Activated T-cell treated with anti-CD3 and anti-CD28 coated beads, Interleukin-2, amount 50 U/mL, for 72 hours (primary cell): ENCODE data around the gene DES. TPM values are rescaled to one million over a fixed set of nuclear protein-coding genes. Genes with fewer than 3 reads are reported as not detected.
A peak's percentile ranks its signal among the peaks of the same experiment; 100 is the strongest.
"Not testable (repeated sequence)": the region's sequence is repeated elsewhere in the genome, so short reads cannot be mapped to it uniquely, and the experiment has no call there.

Experiments used
- ATAC-seq, 2 donors: fragments of 150-1000 bp; cut with Tn5 transposase; replicated peaks in 1 of 2; 2 replicates each; pipeline ENCODE4 v1.10.0; 2021; ENCODE audit warnings: moderate library complexity in 2 of 2, mild to moderate bottlenecking in 1 of 2
- DNase-seq, 2 donors: peaks; one replicate each; pipeline ENCODE4 v3.0.0; 2021 to 2022; ENCODE audit warnings: mixed read lengths in 1 of 2
- H3K27ac Mint-ChIP-seq: one replicate; pipeline ENCODE4 v1.8.0; 2022; ENCODE audit warnings: mild to moderate bottlenecking, moderate library complexity, mixed read lengths
- H3K27me3 Mint-ChIP-seq: one replicate; pipeline ENCODE4 v1.8.0; 2022; ENCODE audit warnings: low read depth, mixed read lengths
- H3K36me3 Mint-ChIP-seq, 2 donors: one replicate each; pipeline ENCODE4 v1.8.0; 2022; ENCODE audit warnings: mixed read lengths in 2 of 2, mild to moderate bottlenecking in 1 of 2; ENCODE audit not compliant: insufficient read depth in 2 of 2
- H3K4me1 Mint-ChIP-seq: one replicate; pipeline ENCODE4 v1.8.0; 2022; ENCODE audit warnings: low read depth, mixed read lengths
- H3K4me3 Mint-ChIP-seq, 2 donors: one replicate each; pipeline ENCODE4 v1.8.0; 2022; ENCODE audit warnings: mild to moderate bottlenecking in 2 of 2, mixed read lengths in 2 of 2, moderate library complexity in 2 of 2
- H3K9me3 Mint-ChIP-seq, 2 donors: one replicate each; pipeline ENCODE4 v1.8.0; 2022; ENCODE audit warnings: mixed read lengths in 2 of 2
- total RNA-seq, 2 donors: library from RNA; stranded (reverse); gene quantifications; one replicate each; pipeline ENCODE4 v1.2.3, GENCODE V29; 2022

The DES gene
- total RNA-seq, 2 donors from 2014 or later: 0.10 TPM; not detected in 1

- H3K36me3 Mint-ChIP-seq: peaks cover 0 to 7% of the 10 kb centered on the region in 2 donors
- peak overlapping the region; percentile 74 to 80 for H3K4me3 Mint-ChIP-seq
- no peaks in the 10 kb centered on the region for H3K27me3 Mint-ChIP-seq
- H3K27ac Mint-ChIP-seq: peak overlapping the region; percentile 75
- H3K4me1 Mint-ChIP-seq: peaks cover 20% of the 10 kb centered on the region
- H3K9me3 Mint-ChIP-seq: no peaks in the 10 kb centered on the region
- DNase-seq (peak; percentile 99 to 100), ATAC-seq (peak; percentile 81 to 83)
Measured at GRCh38 chr2:219388121-219388906, 29.9 kb upstream of the DES start.

- DNase-seq (no peak), ATAC-seq (no peak)
- Mint-ChIP-seq H3K27ac (no peak overlapping the region), H3K9me3 (no peaks in the 10 kb centered on the region), H3K27me3 (no peaks in the 10 kb centered on the region), H3K4me1 (peaks cover 15% of the 10 kb centered on the region), H3K4me3 (peak overlapping the region; percentile 74 to 80), H3K36me3 (peaks cover 0 to 4% of the 10 kb centered on the region in 2 donors)
Measured at GRCh38 chr2:219388907-219389156, 29.3 kb upstream of the DES start.

GRCh38 chr2:219392754-219393153, 25.4 kb upstream of the DES start:
- H3K9me3 Mint-ChIP-seq: no peaks in the 10 kb centered on the region
- no peak overlapping the region for H3K27ac Mint-ChIP-seq
- peaks cover 7% of the 10 kb centered on the region for H3K4me1 Mint-ChIP-seq
- H3K4me3 Mint-ChIP-seq: no peak overlapping the region
- H3K36me3 Mint-ChIP-seq: no peaks in the 10 kb centered on the region
- ATAC-seq: no peak
- DNase-seq: no peak
- H3K27me3 Mint-ChIP-seq: no peaks in the 10 kb centered on the region

GRCh38 chr2:219395056-219395455, 23.1 kb upstream of the DES start:
- not testable (repeated sequence) for H3K4me1 Mint-ChIP-seq, DNase-seq, H3K27me3 Mint-ChIP-seq, H3K36me3 Mint-ChIP-seq, ATAC-seq, H3K9me3 Mint-ChIP-seq, H3K4me3 Mint-ChIP-seq, H3K27ac Mint-ChIP-seq

- H3K27me3 Mint-ChIP-seq: no peaks in the 10 kb centered on the region
- ATAC-seq (no peak), DNase-seq (no peak)
- H3K9me3 Mint-ChIP-seq: no peaks in the 10 kb centered on the region
- no peaks in the 10 kb centered on the region for H3K4me1 Mint-ChIP-seq
- H3K36me3 Mint-ChIP-seq: no peaks in the 10 kb centered on the region
- no peak overlapping the region for H3K4me3 Mint-ChIP-seq
- H3K27ac Mint-ChIP-seq: no peak overlapping the region
Measured at GRCh38 chr2:219395609-219396008, 22.6 kb upstream of the DES start.

GRCh38 chr2:219396863-219397457, 21.2 kb upstream of the DES start:
- no peak for ATAC-seq

GRCh38 chr2:219398721-219399363, 19.3 kb upstream of the DES start:
- no peaks in the 10 kb centered on the region for H3K4me1 Mint-ChIP-seq
- H3K27ac Mint-ChIP-seq: no peak overlapping the region
- no peaks in the 10 kb centered on the region for H3K36me3 Mint-ChIP-seq
- no peaks in the 10 kb centered on the region for H3K9me3 Mint-ChIP-seq
- peaks cover 14% of the 10 kb centered on the region for H3K27me3 Mint-ChIP-seq
- no peak overlapping the region for H3K4me3 Mint-ChIP-seq
- no peak for DNase-seq
- ATAC-seq: no peak

More at GRCh38 chr2:219396863-219397457, 21.2 kb upstream of the DES start:
- Mint-ChIP-seq H3K36me3 (no peaks in the 10 kb centered on the region), H3K27ac (peak overlapping the region; percentile 22), H3K4me1 (no peaks in the 10 kb centered on the region), H3K9me3 (no peaks in the 10 kb centered on the region), H3K4me3 (no peak overlapping the region), H3K27me3 (peaks cover 1% of the 10 kb centered on the region)
- DNase-seq: no peak

- Mint-ChIP-seq H3K4me1 (no peaks in the 10 kb centered on the region), H3K27me3 (peaks cover 16% of the 10 kb centered on the region), H3K27ac (no peak overlapping the region), H3K9me3 (no peaks in the 10 kb centered on the region), H3K4me3 (no peak overlapping the region), H3K36me3 (no peaks in the 10 kb centered on the region)
- ATAC-seq (no peak), DNase-seq (no peak)
Measured at GRCh38 chr2:219399716-219400478, 18.3 kb upstream of the DES start.

- Mint-ChIP-seq H3K4me3 (no peak overlapping the region), H3K27me3 (peaks cover 16% of the 10 kb centered on the region), H3K4me1 (no peaks in the 10 kb centered on the region), H3K36me3 (no peaks in the 10 kb centered on the region), H3K9me3 (no peaks in the 10 kb centered on the region), H3K27ac (no peak overlapping the region)
- DNase-seq (no peak), ATAC-seq (no peak)
Measured at GRCh38 chr2:219400562-219400961, 17.6 kb upstream of the DES start.

- Mint-ChIP-seq H3K4me1 (no peaks in the 10 kb centered on the region), H3K36me3 (no peaks in the 10 kb centered on the region), H3K4me3 (no peak overlapping the region), H3K27me3 (peaks cover 16% of the 10 kb centered on the region), H3K27ac (no peak overlapping the region), H3K9me3 (no peaks in the 10 kb centered on the region)
- ATAC-seq: no peak
- no peak for DNase-seq
Measured at GRCh38 chr2:219401606-219402005, 16.6 kb upstream of the DES start.

GRCh38 chr2:219402665-219403515, 15.3 kb upstream of the DES start:
- no peak overlapping the region for H3K27ac Mint-ChIP-seq
- H3K27me3 Mint-ChIP-seq: peaks cover 16% of the 10 kb centered on the region

GRCh38 chr2:219403861-219404260, 14.3 kb upstream of the DES start:
- Mint-ChIP-seq H3K4me1 (no peaks in the 10 kb centered on the region), H3K9me3 (no peaks in the 10 kb centered on the region), H3K36me3 (no peaks in the 10 kb centered on the region), H3K27ac (no peak overlapping the region), H3K4me3 (no peak overlapping the region), H3K27me3 (peaks cover 16% of the 10 kb centered on the region)
- ATAC-seq: no peak
- no peak for DNase-seq

More at GRCh38 chr2:219402665-219403515, 15.3 kb upstream of the DES start:
- ATAC-seq (peak; percentile 85 to 90), DNase-seq (peak; percentile 59 to 62)
- H3K4me3 Mint-ChIP-seq: no peak overlapping the region
- no peaks in the 10 kb centered on the region for H3K4me1 Mint-ChIP-seq
- H3K9me3 Mint-ChIP-seq: no peaks in the 10 kb centered on the region
- no peaks in the 10 kb centered on the region for H3K36me3 Mint-ChIP-seq
